NCI-H748 (cell line): ENCODE measurements around the gene RGS14.
"Not testable (repeated sequence)": the region's sequence is repeated elsewhere in the genome, so short reads cannot be mapped to it uniquely, and the experiment has no call there.

ENCODE experiments used
- DNase-seq: peaks from one replicate; lab custom pipeline; 2025; ENCODE audit not compliant: unreplicated experiment; lab: John Stamatoyannopoulos, UW

RGS14 gene

GRCh38 chr5:177363565-177363964 is 5.8 kb downstream of the RGS14 start:
- no peak for DNase-seq

GRCh38 chr5:177364159-177364962 is 6.6 kb downstream of the RGS14 start:
- no peak for DNase-seq

GRCh38 chr5:177365845-177366527 is 8.3 kb downstream of the RGS14 start:
- no peak for DNase-seq

- DNase-seq = peak; percentile 13
Observed at GRCh38 chr5:177366528-177367322, 9.0 kb downstream of the RGS14 start.

- DNase-seq = no peak
Observed at GRCh38 chr5:177367323-177367848, 9.7 kb downstream of the RGS14 start.

- DNase-seq = no peak
Observed at GRCh38 chr5:177367981-177368868, 10.5 kb downstream of the RGS14 start.

DNA sequence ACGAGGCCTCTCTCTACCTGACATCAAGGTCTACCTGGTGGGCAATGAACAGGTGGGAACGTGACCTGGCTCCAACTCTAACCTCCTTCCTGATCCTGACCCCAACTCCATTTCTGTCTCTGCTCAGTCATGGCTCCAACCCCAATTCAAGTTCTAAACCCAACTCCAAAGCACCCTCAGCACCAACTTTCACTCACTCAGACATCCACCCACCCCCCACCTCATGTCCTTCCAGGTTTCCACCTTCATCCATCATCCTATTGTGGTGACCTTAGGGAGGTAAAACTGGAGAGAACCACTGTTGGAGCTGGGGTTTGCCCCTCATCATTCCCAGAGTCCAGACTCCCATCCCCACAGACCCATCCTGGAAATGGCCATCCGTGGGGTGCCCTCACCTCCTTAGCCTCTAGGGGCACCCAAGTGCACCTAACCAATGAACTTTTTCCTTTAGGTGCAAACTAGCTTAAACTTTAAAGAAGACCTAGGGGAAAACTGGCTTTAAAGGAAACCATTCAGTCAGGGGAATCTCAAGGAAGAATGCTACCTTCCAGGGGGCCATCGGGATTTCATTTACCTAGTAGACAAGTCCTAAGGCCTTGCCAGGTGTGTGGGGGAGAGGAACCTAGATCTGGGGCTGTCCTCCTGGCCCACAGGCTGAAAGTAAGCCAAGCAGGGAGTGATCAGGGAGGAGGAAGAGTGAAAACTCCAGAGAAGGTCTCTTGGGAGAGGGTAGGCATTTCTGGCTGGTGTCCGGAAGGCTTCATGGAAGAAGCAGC is 11.3 kb downstream of the RGS14 start:
- DNase-seq = no peak

- no peak for DNase-seq
Observed at GRCh38 chr5:177369645-177370440, 12.1 kb downstream of the RGS14 start.

DNA sequence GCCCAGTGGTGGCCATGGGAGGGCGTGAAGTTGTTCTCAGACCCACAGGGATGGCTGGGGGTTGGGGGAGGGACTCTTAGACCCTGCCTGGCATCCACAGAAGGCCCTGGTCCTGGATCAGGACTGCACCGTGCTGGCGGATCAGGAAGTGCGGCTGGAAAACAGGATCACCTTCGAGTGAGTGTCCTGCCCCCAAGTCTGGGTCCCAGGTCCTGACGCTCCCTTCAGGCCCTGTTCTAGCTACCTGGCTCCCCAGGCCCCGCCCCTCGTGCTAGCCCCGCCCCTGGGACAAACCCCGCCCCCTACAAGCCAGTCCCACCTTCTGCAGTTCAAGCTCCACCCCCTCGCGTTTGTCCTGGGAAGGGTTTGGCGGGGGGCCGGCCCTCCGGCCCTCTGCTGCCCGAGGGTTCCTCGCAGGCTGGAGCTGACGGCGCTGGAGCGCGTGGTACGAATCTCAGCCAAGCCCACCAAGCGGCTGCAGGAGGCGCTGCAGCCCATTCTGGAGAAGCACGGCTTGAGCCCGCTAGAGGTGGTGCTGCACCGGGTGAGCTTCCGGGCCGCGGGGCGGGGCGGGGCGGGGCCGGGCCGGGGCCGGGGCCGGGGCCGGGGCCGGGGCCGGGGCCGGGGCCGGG is 12.9 kb downstream of the RGS14 start:
- DNase-seq = peak; percentile 37

GRCh38 chr5:177371120-177372033 is 13.7 kb downstream of the RGS14 start:
- no peak for DNase-seq

DNA sequence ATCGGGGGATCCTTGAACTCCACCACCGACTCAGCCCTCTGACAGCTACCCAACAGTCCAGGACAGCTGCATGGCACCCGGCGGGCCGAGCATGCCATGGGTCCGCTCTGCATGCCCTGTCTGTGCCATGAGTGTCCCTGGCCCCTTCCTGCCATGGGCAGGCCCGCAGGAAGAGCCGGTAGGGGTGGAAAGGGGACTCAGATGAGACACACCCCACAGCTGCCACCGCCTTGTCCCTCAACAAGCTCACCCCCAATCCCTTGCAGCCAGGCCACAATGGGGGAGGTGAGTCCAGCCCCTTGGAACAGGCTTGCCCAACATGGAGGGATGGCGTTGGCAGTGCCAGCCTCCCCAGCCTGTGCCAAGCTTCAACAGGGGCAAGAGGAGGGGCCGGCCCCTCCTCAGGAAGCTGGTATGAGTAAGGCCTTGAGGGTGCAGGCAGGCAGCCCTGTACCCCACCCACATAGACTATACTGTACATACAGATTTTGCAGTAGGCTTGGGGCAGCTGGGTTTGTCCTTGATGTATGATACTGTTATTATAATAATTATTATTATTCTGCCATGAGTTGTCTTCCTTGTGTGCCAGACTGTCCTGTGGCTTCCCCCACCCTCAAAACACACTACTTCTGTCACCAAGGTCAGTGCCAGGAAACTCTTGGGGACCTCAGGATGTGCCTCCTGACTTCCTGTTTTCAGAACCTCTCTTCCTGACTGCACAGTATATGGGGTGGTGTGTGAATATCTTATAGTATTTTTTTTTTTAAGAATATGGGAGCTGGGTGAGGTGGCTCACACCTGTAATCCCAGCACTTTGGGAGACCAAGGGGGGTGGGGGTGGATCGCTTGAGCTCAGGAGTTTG is 14.5 kb downstream of the RGS14 start:
- no peak for DNase-seq

DNA sequence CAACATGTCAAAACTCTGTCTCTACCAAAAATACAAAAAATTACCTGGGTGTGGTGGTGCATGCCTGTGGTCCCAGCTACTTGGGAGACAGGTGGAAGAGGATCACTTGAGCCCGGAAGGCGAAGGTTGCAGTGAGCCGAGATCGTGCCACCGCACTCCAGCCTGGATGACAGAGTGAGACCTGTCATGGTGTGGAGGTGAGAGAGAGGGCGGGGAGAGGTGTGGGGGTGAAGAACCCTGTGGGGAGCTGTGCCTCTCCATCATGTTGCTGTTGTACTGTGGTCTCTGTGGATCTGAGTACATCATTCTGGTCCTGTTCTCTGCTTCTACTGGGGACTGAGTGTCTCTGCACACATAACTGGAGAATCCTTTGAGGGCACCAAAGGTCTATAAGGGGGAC is 15.2 kb downstream of the RGS14 start:
- no peak for DNase-seq

GRCh38 chr5:177373806-177374205 is 16.1 kb downstream of the RGS14 start:
- no peak for DNase-seq

GRCh38 chr5:177374211-177374610 is 16.5 kb downstream of the RGS14 start:
- DNase-seq = no peak

GRCh38 chr5:177375516-177375915 is 17.8 kb downstream of the RGS14 start:
- DNase-seq = not testable (repeated sequence)

DNA sequence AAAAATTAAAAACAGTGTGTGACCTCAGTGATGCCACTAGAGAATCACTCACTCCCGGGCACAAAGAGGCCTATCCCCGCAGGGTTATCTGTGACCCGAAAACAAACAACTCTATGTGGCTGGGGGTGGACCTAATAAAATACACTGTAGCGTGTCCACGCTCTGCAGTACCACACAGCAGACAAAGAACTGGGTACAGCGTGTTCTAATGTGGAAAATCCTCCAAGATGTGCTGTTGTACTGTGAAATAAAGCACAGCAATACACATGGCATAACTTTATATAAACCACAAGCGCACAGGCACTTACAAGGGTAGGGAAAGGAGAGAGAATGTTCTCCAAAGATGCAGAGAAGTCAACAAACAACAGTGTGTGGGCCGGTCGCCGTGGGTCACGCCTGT is 18.4 kb downstream of the RGS14 start:
- DNase-seq = no peak
